HepG2 (cell line): ENCODE results near the gene IRAK3. TPM values are rescaled to one million over a fixed set of nuclear protein-coding genes. Genes with fewer than 3 reads are reported as not detected.

ENCODE experiments used
- ATAC-seq: fragments of 200-7000 bp; cut with Tn5 transposase; 3 replicates; pipeline ENCODE4 v1.9.1; 2020; ENCODE audit warnings: mild to moderate bottlenecking, moderate library complexity
- BruUV-seq: library from RNA; stranded (reverse); fragments of 400-500 nt; replicated peaks from 2 replicates; lab custom pipeline; 2021; lab: Mats Ljungman, UMichigan
- CTCF ChIA-PET: fragments of 300-600 bp; formaldehyde crosslinking; extraction: SDS; loops from one replicate; lab custom pipeline; 2021; ENCODE audit warnings: low total read pairs, inconsistent platforms, low intra/inter-chr PET ratio; lab: Yijun Ruan, JAX
- POLR2A ChIA-PET: fragments of 350-600 bp; sonication (Branson Sonifier 250); formaldehyde crosslinking; loops from one replicate; lab custom pipeline; 2020; ENCODE audit warnings: antibody characterized with exemption, inconsistent platforms; lab: Yijun Ruan, JAX
- DNase-seq: peaks from one replicate; pipeline ENCODE4 v3.0.0-alpha.2; 2015; ENCODE audit warnings: low spot score
- FAIRE-seq: peaks from 3 replicates; lab custom pipeline; 2011; peaks lifted over from hg19 to GRCh38; lab: Jason Lieb, UNC
- H2AFZ ChIP-seq: one replicate; pipeline ENCODE4 v1.6.1; 2011; ENCODE audit warnings: low read length, inconsistent platforms
- H3K27ac ChIP-seq: fragments of 300-600 bp; 3 replicates; pipeline ENCODE4 v1.8.0; 2011; ENCODE audit warnings: mixed run types, mild to moderate bottlenecking, mixed read lengths, low read length, inconsistent platforms; ENCODE audit not compliant: insufficient read depth; ENCODE audit errors: extremely low read length
- H3K27me3 ChIP-seq, 2 experiments: fragments of 200-600 bp in 1 of 2; 2 replicates in 1 of 2; 3 replicates in 1 of 2; pipeline versions ENCODE4 v1.6.0 to v1.8.0; 2011; ENCODE audit warnings: low read length in 2 of 2, mild to moderate bottlenecking in 2 of 2, moderate library complexity in 2 of 2, inconsistent platforms in 1 of 2; ENCODE audit not compliant: insufficient read depth in 2 of 2, control insufficient read depth in 1 of 2
- H3K36me3 ChIP-seq, 2 experiments: fragments of 200-600 bp in 1 of 2; replicated peaks in 1 of 2; 2 replicates in 1 of 2; 3 replicates in 1 of 2; pipeline versions ENCODE4 v1.5.1 to v1.8.0; 2011; ENCODE audit warnings: low read length in 2 of 2, inconsistent platforms in 1 of 2; ENCODE audit not compliant: insufficient read depth in 2 of 2, control insufficient read depth in 1 of 2
- H3K4me1 ChIP-seq: 2 replicates; pipeline ENCODE4 v1.5.1; 2012; ENCODE audit warnings: low read length, inconsistent platforms; ENCODE audit not compliant: insufficient read depth
- H3K4me2 ChIP-seq: 2 replicates; pipeline ENCODE4 v1.6.0; 2011; ENCODE audit warnings: low read depth, low read length, inconsistent platforms
- H3K4me3 ChIP-seq, 3 experiments: fragments of 200-600 bp in 1 of 3; sonication (generic), shearing (Covaris generic) in 1 of 3; replicated peaks in 1 of 3; 2 replicates each; pipeline ENCODE4 v1.5.1; 2011 to 2016; ENCODE audit warnings: low read length in 3 of 3, inconsistent platforms in 2 of 3, low read depth in 2 of 3, mild to moderate bottlenecking in 2 of 3, control low read depth in 1 of 3, mixed read lengths in 1 of 3; ENCODE audit not compliant: insufficient read depth in 1 of 3
- H3K79me2 ChIP-seq: one replicate; pipeline ENCODE4 v1.6.1; 2011; ENCODE audit warnings: low read length, inconsistent platforms; ENCODE audit not compliant: insufficient read depth
- H3K9ac ChIP-seq: 2 replicates; pipeline ENCODE4 v1.6.0; 2011; ENCODE audit warnings: mild to moderate bottlenecking, low read depth, low read length, inconsistent platforms; ENCODE audit not compliant: insufficient read depth
- H3K9me3 ChIP-seq: 2 replicates; pipeline ENCODE4 v1.5.1; 2012; ENCODE audit warnings: mild to moderate bottlenecking, low read length
- H4K20me1 ChIP-seq: 2 replicates; pipeline ENCODE4 v1.6.0; 2011; ENCODE audit warnings: inconsistent platforms, mild to moderate bottlenecking, low read length, moderate library complexity; ENCODE audit not compliant: insufficient read depth
- MYPOP ChIP-seq: sonication (generic); formaldehyde crosslinking; IDR thresholded peaks from 2 replicates; pipeline ENCODE4 v1.8.1; 2023; ENCODE audit warnings: mild to moderate bottlenecking, moderate library complexity, missing genetic modification reagents
- NFYC ChIP-seq: IDR thresholded peaks from 2 replicates; pipeline ENCODE4 v1.6.1; 2016; ENCODE audit warnings: missing genetic modification reagents, missing compliant biosample characterization
- REPIN1 ChIP-seq: sonication (generic); formaldehyde crosslinking; IDR thresholded peaks from 2 replicates; pipeline ENCODE4 v1.8.0; 2022; ENCODE audit warnings: missing genetic modification reagents, low read depth, mild to moderate bottlenecking, borderline replicate concordance
- RFX3 ChIP-seq: IDR thresholded peaks from 2 replicates; pipeline ENCODE4 v1.6.1; 2016; ENCODE audit warnings: missing biosample characterization, missing genetic modification reagents
- SRSF9 ChIP-seq: fragments of 200-400 bp; formaldehyde crosslinking; IDR thresholded peaks from 2 replicates; pipeline ENCODE4 v1.6.1; 2018; ENCODE audit warnings: borderline replicate concordance, mild to moderate bottlenecking, low read depth, low read length; ENCODE audit not compliant: insufficient read depth, poor library complexity, severe bottlenecking
- WGBS: methylation state at CpG from one replicate; pipeline ENCODE4 v1.1.6; 2017; ENCODE audit warnings: low lambda C conversion rate; 5-methylcytosine and 5-hydroxymethylcytosine counted together
- in situ Hi-C: cut with HindIII; loops from 2 replicates; pipeline ENCODE4 v1.10.0; 2017; ENCODE audit warnings: low pct_unique_long_range_greater_than_20kb; ENCODE audit not compliant: extremely low pct_ligation_motif_present
- intact Hi-C: fragments of 100-400 bp; cut with micrococcal nuclease; formaldehyde crosslinking; loops from one replicate; pipeline ENCODE4 v1.10.0; 2022; ENCODE audit not compliant: unreplicated experiment
- polyA plus RNA-seq, 8 experiments: library from polyadenylated mRNA; depleted of rRNA in 3 of 8; stranded (reverse) in 7 of 8; unstranded in 1 of 8; fragments of >200 nt; fragmentation: Illumina TruSeq in 4 of 8; extraction: Trizol in 4 of 8; gene quantifications; 2 replicates each; pipeline versions ENCODE4 v1.2.1 to v1.2.3, GENCODE V29; 2011 to 2016; ENCODE audit warnings: low read depth in 4 of 8, missing spikeins in 1 of 8, mixed read lengths in 1 of 8; ENCODE audit not compliant: insufficient read depth in 1 of 8
- total RNA-seq, 5 experiments: library from RNA; depleted of rRNA; stranded (reverse); fragments of >200 nt; fragmentation: Illumina TruSeq; extraction: Trizol; gene quantifications; 2 replicates each; pipeline ENCODE4 v1.2.3, GENCODE V29; 2016; ENCODE audit warnings: low read depth in 1 of 5

IRAK3 gene
- total and polyA plus RNA-seq, 2 of the 13 experiments (the other 11 are each of a cell fraction or from before 2014, with no cell fraction given) = 0.01 TPM; not detected in 1

GRCh38 chr12:66262737-66263136 lies 73.7 kb downstream of the IRAK3 start (continued):
- no peak for TF ChIP-seq MYPOP (CRISPR knock-in tag)
- TF ChIP-seq SRSF9 = peak; percentile 88
- no peak for TF ChIP-seq REPIN1 (CRISPR knock-in tag)

- H3K4me2 ChIP-seq = no peak overlapping the region
- ChIA-PET CTCF (interaction anchor here (1.6 kb wide), 1 partner anchor 141 kb away, joined by 6 read pairs; no protein-coding TSS in a partner anchor), POLR2A (no interaction called here)
- no peaks in the 10 kb centered on the region for H3K4me1 ChIP-seq
- no peaks in the 10 kb centered on the region for H3K36me3 ChIP-seq
- no peak for FAIRE-seq
- no peak overlapping the region for H3K27ac ChIP-seq
- no peak overlapping the region for H2AFZ ChIP-seq
- TF ChIP-seq RFX3 (CRISPR knock-in tag) (no peak), NFYC (CRISPR knock-in tag) (no peak)
- no peaks in the 10 kb centered on the region for H4K20me1 ChIP-seq
- no peak for ATAC-seq
- H3K4me3 ChIP-seq = no peak overlapping the region
- H3K9ac ChIP-seq = no peak overlapping the region
- in situ Hi-C loops = loop anchor here (5.0 kb wide), 1 partner anchor 139 kb away; no protein-coding TSS in a partner anchor
- 5% methylated on average over 3 of the region's 3 CpGs for WGBS
- BruUV-seq = no TSS peak
- H3K79me2 ChIP-seq = no peaks in the 10 kb centered on the region
- intact Hi-C loops = loop anchor here (2.0 kb wide), 1 partner anchor 140 kb away; no protein-coding TSS in a partner anchor
- no peak for DNase-seq
- peaks cover 0 to 6% of the 10 kb centered on the region in 2 experiments; a peak in 1 of 5 replicates for H3K27me3 ChIP-seq
- no peaks in the 10 kb centered on the region for H3K9me3 ChIP-seq
Measured at GRCh38 chr12:66268562-66268961, 79.5 kb downstream of the IRAK3 start.
